H1 (cell line): ENCODE measurements around the gene EXOC2. TPM values are rescaled to one million over a fixed set of nuclear protein-coding genes. Genes with fewer than 3 reads are reported as not detected.

ENCODE experiments used
- CTCF ChIA-PET: fragments of 300-600 bp; sonication (Branson Sonifier 250); formaldehyde crosslinking; loops from one replicate; lab custom pipeline; 2021; ENCODE audit not compliant: partially characterized antibody; lab: Charles Lee
- POLR2A ChIA-PET: fragments of 300-600 bp; sonication (Branson Sonifier 250); formaldehyde crosslinking; loops from one replicate; lab custom pipeline; 2021; ENCODE audit warnings: inconsistent platforms; ENCODE audit not compliant: partially characterized antibody; lab: Charles Lee
- DNase-seq, 2 experiments: peaks; one replicate each; pipeline versions ENCODE4 v3.0.0 to v3.0.0-alpha.2; 2010 to 2022; ENCODE audit warnings: low spot score in 2 of 2, low read depth in 1 of 2, mixed read lengths in 1 of 2
- FAIRE-seq: peaks from 2 replicates; lab custom pipeline; 2011; peaks lifted over from hg19 to GRCh38; lab: Jason Lieb, UNC
- H2AFZ ChIP-seq: 2 replicates; pipeline ENCODE4 v1.8.1; 2012; ENCODE audit warnings: low read length, inconsistent platforms
- H2AK5ac ChIP-seq: 2 replicates; pipeline ENCODE4 v1.6.1; 2013; ENCODE audit warnings: low read depth, low read length
- H2BK120ac ChIP-seq: replicated peaks from 2 replicates; pipeline ENCODE3; 2013; ENCODE audit warnings: low read depth, low read length, inconsistent platforms
- H2BK12ac ChIP-seq: 2 replicates; pipeline ENCODE4 v1.6.1; 2013; ENCODE audit warnings: low read depth, low read length
- H2BK15ac ChIP-seq: 2 replicates; pipeline ENCODE4 v1.6.1; 2013; ENCODE audit warnings: low read length
- H2BK20ac ChIP-seq: 2 replicates; pipeline ENCODE4 v1.6.1; 2013; ENCODE audit warnings: low read length
- H2BK5ac ChIP-seq: 2 replicates; pipeline ENCODE4 v1.6.1; 2013; ENCODE audit warnings: low read depth, low read length
- H3K14ac ChIP-seq: 2 replicates; pipeline ENCODE4 v1.6.1; 2013; ENCODE audit warnings: inconsistent platforms; ENCODE audit not compliant: insufficient read length
- H3K18ac ChIP-seq: 2 replicates; pipeline ENCODE4 v1.6.1; 2013; ENCODE audit warnings: low read length; ENCODE audit errors: extremely low read depth
- H3K23ac ChIP-seq: 2 replicates; pipeline ENCODE4 v1.6.1; 2013; ENCODE audit warnings: inconsistent platforms; ENCODE audit not compliant: insufficient read length
- H3K23me2 ChIP-seq: 2 replicates; pipeline ENCODE4 v1.6.1; 2013; ENCODE audit warnings: low read depth, low read length
- H3K27ac ChIP-seq: 2 replicates; pipeline ENCODE4 v1.6.1; 2011; ENCODE audit warnings: low read depth, low read length, inconsistent platforms
- H3K27me3 ChIP-seq, 4 experiments: replicated peaks in 1 of 4; 1 replicate in 1 of 4; 2 replicates in 3 of 4; pipeline versions ENCODE4 v1.6.1 to v1.8.1; 2011 to 2013; ENCODE audit warnings: low read length in 3 of 4, mild to moderate bottlenecking in 3 of 4, inconsistent platforms in 2 of 4, mixed read lengths in 2 of 4, moderate library complexity in 1 of 4; ENCODE audit not compliant: control insufficient read depth in 3 of 4, insufficient read depth in 3 of 4; ENCODE audit errors: extremely low read depth in 1 of 4
- H3K36me3 ChIP-seq, 4 experiments: 2 replicates each; pipeline versions ENCODE4 v1.6.1 to v1.8.1; 2011 to 2013; ENCODE audit warnings: mild to moderate bottlenecking in 4 of 4, low read length in 3 of 4, moderate library complexity in 2 of 4, control low read depth in 1 of 4, inconsistent platforms in 1 of 4; ENCODE audit not compliant: insufficient read depth in 4 of 4, control insufficient read depth in 2 of 4
- H3K4ac ChIP-seq: replicated peaks from 2 replicates; pipeline ENCODE3; 2013; ENCODE audit warnings: low read length, low read depth, mixed read lengths, inconsistent platforms; ENCODE audit not compliant: insufficient read length
- H3K4me1 ChIP-seq, 4 experiments: replicated peaks in 1 of 4; 1 replicate in 1 of 4; 2 replicates in 3 of 4; pipeline versions ENCODE4 v1.6.1 to v1.8.1; 2011 to 2013; ENCODE audit warnings: low read length in 3 of 4, inconsistent platforms in 2 of 4, mixed read lengths in 1 of 4; ENCODE audit not compliant: insufficient read depth in 4 of 4, control insufficient read depth in 3 of 4
- H3K4me2 ChIP-seq, 2 experiments: 2 replicates each; pipeline versions ENCODE4 v1.6.1 to v1.8.1; 2011 to 2013; ENCODE audit warnings: low read depth in 2 of 2, low read length in 2 of 2, control low read depth in 1 of 2, inconsistent platforms in 1 of 2, mild to moderate bottlenecking in 1 of 2; ENCODE audit not compliant: insufficient read depth in 1 of 2
- H3K4me3 ChIP-seq, 4 experiments: fragments of 200-600, 300-600 bp in 1 of 4; sonication (generic), shearing (Covaris generic), sonication (Bioruptor Twin) in 1 of 4; 2 replicates each; pipeline versions ENCODE4 v1.5.1 to v1.8.1; 2011 to 2016; ENCODE audit warnings: low read length in 4 of 4, low read depth in 3 of 4, control low read depth in 2 of 4, inconsistent platforms in 2 of 4, mild to moderate bottlenecking in 2 of 4, mixed read lengths in 1 of 4, moderate library complexity in 1 of 4; ENCODE audit not compliant: insufficient read depth in 2 of 4; ENCODE audit errors: extremely low read depth in 1 of 4
- H3K56ac ChIP-seq: replicated peaks from 2 replicates; pipeline ENCODE3; 2013; ENCODE audit warnings: low read depth, mild to moderate bottlenecking, mixed read lengths, low read length, inconsistent platforms; ENCODE audit not compliant: insufficient read length
- H3K79me1 ChIP-seq: 2 replicates; pipeline ENCODE4 v1.6.1; 2013; ENCODE audit warnings: low read depth, low read length, control low read depth
- H3K79me2 ChIP-seq, 2 experiments: 2 replicates each; pipeline versions ENCODE4 v1.6.1 to v1.8.1; 2012 to 2013; ENCODE audit warnings: low read length in 2 of 2, mild to moderate bottlenecking in 2 of 2, inconsistent platforms in 1 of 2; ENCODE audit not compliant: insufficient read depth in 2 of 2, control insufficient read depth in 1 of 2
- H3K9ac ChIP-seq, 4 experiments: replicated peaks in 1 of 4; 1 replicate in 1 of 4; 2 replicates in 3 of 4; pipeline versions ENCODE4 v1.6.1 to v1.8.1; 2011 to 2013; ENCODE audit warnings: low read depth in 3 of 4, low read length in 3 of 4, control low read depth in 2 of 4, mild to moderate bottlenecking in 2 of 4, moderate library complexity in 2 of 4, inconsistent platforms in 1 of 4; ENCODE audit errors: extremely low read depth in 1 of 4
- H3K9me3 ChIP-seq, 2 experiments: 2 replicates each; pipeline versions ENCODE4 v1.6.1 to v1.8.1; 2012 to 2013; ENCODE audit warnings: mild to moderate bottlenecking in 2 of 2, moderate library complexity in 2 of 2, control low read depth in 1 of 2, inconsistent platforms in 1 of 2, low read depth in 1 of 2, low read length in 1 of 2, mixed read lengths in 1 of 2; ENCODE audit not compliant: insufficient read depth in 2 of 2
- H4K20me1 ChIP-seq, 2 experiments: replicated peaks in 1 of 2; 2 replicates each; pipeline versions ENCODE3 to v1.8.1; 2011 to 2013; ENCODE audit warnings: inconsistent platforms in 2 of 2, low read length in 2 of 2, mild to moderate bottlenecking in 1 of 2; ENCODE audit not compliant: insufficient read depth in 2 of 2, control insufficient read depth in 1 of 2
- H4K5ac ChIP-seq: 2 replicates; pipeline ENCODE4 v1.6.1; 2013; ENCODE audit warnings: low read length, low read depth, mixed read lengths, inconsistent platforms; ENCODE audit not compliant: insufficient read length
- H4K8ac ChIP-seq: 2 replicates; pipeline ENCODE4 v1.8.0; 2013; ENCODE audit warnings: mild to moderate bottlenecking, moderate library complexity, low read length, inconsistent platforms; ENCODE audit not compliant: insufficient read depth; ENCODE audit errors: extremely low read depth
- H4K91ac ChIP-seq: replicated peaks from 2 replicates; pipeline ENCODE3; 2013; ENCODE audit warnings: low read length, mixed read lengths, inconsistent platforms; ENCODE audit not compliant: insufficient read length
- CBX8 ChIP-seq: fragments of 300-800, 300-1000 bp; sonication (generic); IDR thresholded peaks from 2 replicates; pipeline ENCODE4 v1.7.1; 2016; ENCODE audit warnings: low read depth, low read length, borderline replicate concordance
- CHD1 ChIP-seq: IDR thresholded peaks from 2 replicates; pipeline ENCODE4 v1.6.1; 2012; ENCODE audit warnings: low read depth, low read length, improper control_type of control experiment
- JUND ChIP-seq: IDR thresholded peaks from 2 replicates; pipeline ENCODE4 v1.6.1; 2011; ENCODE audit warnings: mild to moderate bottlenecking, improper control_type of control experiment, low read length
- NRF1 ChIP-seq: IDR thresholded peaks from 2 replicates; pipeline ENCODE4 v1.6.1; 2011; ENCODE audit warnings: mild to moderate bottlenecking, low read depth, low read length, improper control_type of control experiment
- RFX5 ChIP-seq: IDR thresholded peaks from 2 replicates; pipeline ENCODE4 v1.6.1; 2011; ENCODE audit warnings: low read depth, low read length, improper control_type of control experiment, borderline replicate concordance
- SIN3A ChIP-seq, 2 experiments: IDR thresholded peaks in 1 of 2; conservative IDR thresholded peaks in 1 of 2; 2 replicates each; pipeline ENCODE4 v1.6.1; 2011 to 2012; ENCODE audit warnings: low read length in 2 of 2, improper control_type of control experiment in 1 of 2, low read depth in 1 of 2, mild to moderate bottlenecking in 1 of 2
- SP4 ChIP-seq: IDR thresholded peaks from 2 replicates; pipeline ENCODE4 v1.6.1; 2012; ENCODE audit warnings: low read length, inconsistent platforms
- TBP ChIP-seq: IDR thresholded peaks from 2 replicates; pipeline ENCODE4 v1.6.1; 2011; ENCODE audit warnings: low read depth, low read length, improper control_type of control experiment
- YY1 ChIP-seq: IDR thresholded peaks from 2 replicates; pipeline ENCODE4 v1.6.1; 2011; ENCODE audit warnings: low read depth, mild to moderate bottlenecking, low read length
- ZNF274 ChIP-seq: IDR thresholded peaks from 2 replicates; pipeline ENCODE4 v1.7.0; 2012; ENCODE audit warnings: low read length, borderline replicate concordance; ENCODE audit errors: extremely low read depth
- WGBS, 2 experiments: shearing (Covaris generic) in 1 of 2; methylation state at CpG; one replicate each; pipeline versions ENCODE4 v1.1.6 to v1.1.7; 2013 to 2015; ENCODE audit warnings: low lambda C conversion rate in 2 of 2, mixed read lengths in 2 of 2, inconsistent platforms in 1 of 2, low coverage in 1 of 2, missing lambda C conversion rate in 1 of 2; ENCODE audit not compliant: insufficient replicate concordance in 2 of 2, insufficient coverage in 1 of 2, insufficient read length in 1 of 2; ENCODE audit errors: extremely low coverage in 1 of 2, missing lambda C conversion rate in 1 of 2; 5-methylcytosine and 5-hydroxymethylcytosine counted together
- polyA plus RNA-seq, 7 experiments: library from polyadenylated mRNA; depleted of rRNA in 3 of 7; stranded (reverse) in 5 of 7; unstranded in 2 of 7; fragments of >200 nt in 5 of 7; fragments of 200-250 nt in 2 of 7; gene quantifications; 1 replicate in 5 of 7; 2 replicates in 1 of 7; 4 replicates in 1 of 7; pipeline versions ENCODE4 v1.2.1 to v1.2.3, GENCODE V29; 2011 to 2013; ENCODE audit warnings: missing spikeins in 2 of 7, mixed read lengths in 2 of 7
- total RNA-seq: library from RNA; stranded (reverse); fragmentation: NEBNext Ultra II Directional; extraction: Animal tissue kit (Norgen Biotek cat#: 25700); gene quantifications from 2 replicates; pipeline ENCODE4 v1.2.1, GENCODE V29; 2021
- TF ChIP-seq, protein P1 (sequence below), 3 experiments: IDR thresholded peaks; 1 replicate in 2 of 3; 2 replicates in 1 of 3; pipeline versions ENCODE4 v1.5.1 to v1.6.1; 2011; ENCODE audit warnings: low read length in 3 of 3, mild to moderate bottlenecking in 3 of 3, inconsistent platforms in 2 of 3, low read depth in 1 of 3, moderate library complexity in 1 of 3; ENCODE audit not compliant: insufficient read depth in 1 of 3; ENCODE audit errors: control extremely low read depth in 1 of 3

Gene EXOC2
- total and polyA plus RNA-seq, 2 of the 8 experiments (the other 6 are each of a cell fraction or from before 2014, with no cell fraction given) = 25.5 to 44.4 TPM

DNA sequence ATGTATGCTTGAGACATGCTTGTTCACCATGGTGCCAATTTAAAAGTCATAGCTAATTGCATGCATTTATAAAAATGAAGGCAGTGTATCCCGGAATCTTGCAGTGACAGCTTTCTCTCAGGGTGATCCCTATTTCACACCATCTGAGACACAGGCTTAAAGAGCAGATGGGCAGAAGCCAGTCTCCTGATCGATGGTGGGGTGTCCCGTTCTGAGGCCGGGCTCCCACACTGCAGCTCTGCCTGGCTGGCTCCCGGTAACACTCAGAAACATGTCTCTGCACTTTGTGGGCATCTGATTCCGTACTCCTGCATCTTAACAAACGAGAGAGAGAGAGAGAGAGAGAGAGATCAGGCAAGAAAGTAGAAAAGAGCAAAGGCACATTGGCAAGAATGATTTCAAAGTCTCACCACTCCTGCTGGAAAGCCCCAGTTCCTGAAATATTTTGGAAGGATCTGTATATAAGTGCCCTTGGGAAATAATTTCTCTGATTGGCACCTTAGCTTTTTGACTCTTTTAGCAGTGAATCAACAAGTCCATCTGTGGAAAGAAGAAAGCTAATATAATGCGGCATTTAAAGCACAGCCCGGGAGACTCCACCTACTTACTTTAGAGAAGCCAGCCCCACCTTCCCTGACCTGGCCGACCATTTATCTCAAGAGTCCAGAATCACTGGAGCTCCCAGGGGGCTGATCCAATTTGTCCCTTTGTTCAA, 36.8 kb upstream of the EXOC2 start:
- H4K8ac ChIP-seq = no peak overlapping the region
- TF ChIP-seq JUND = no peak
- no peak for TF ChIP-seq CHD1
- TF ChIP-seq TBP = no peak
- TF ChIP-seq YY1 = no peak
- no peak for TF ChIP-seq CBX8
- no peak for TF ChIP-seq RFX5
- TF ChIP-seq ZNF274 = no peak
- TF ChIP-seq SIN3A (conservative IDR thresholded peaks at IDR 0.05 in 1 of 2, IDR thresholded peaks at IDR 0.05 in 1 of 2; ENCODE audit: low read depth in 1 of 2, low read length in 2 of 2) = no peak
- TF ChIP-seq NRF1 = no peak
- TF ChIP-seq, protein P1, sequence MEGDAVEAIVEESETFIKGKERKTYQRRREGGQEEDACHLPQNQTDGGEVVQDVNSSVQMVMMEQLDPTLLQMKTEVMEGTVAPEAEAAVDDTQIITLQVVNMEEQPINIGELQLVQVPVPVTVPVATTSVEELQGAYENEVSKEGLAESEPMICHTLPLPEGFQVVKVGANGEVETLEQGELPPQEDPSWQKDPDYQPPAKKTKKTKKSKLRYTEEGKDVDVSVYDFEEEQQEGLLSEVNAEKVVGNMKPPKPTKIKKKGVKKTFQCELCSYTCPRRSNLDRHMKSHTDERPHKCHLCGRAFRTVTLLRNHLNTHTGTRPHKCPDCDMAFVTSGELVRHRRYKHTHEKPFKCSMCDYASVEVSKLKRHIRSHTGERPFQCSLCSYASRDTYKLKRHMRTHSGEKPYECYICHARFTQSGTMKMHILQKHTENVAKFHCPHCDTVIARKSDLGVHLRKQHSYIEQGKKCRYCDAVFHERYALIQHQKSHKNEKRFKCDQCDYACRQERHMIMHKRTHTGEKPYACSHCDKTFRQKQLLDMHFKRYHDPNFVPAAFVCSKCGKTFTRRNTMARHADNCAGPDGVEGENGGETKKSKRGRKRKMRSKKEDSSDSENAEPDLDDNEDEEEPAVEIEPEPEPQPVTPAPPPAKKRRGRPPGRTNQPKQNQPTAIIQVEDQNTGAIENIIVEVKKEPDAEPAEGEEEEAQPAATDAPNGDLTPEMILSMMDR (IDR thresholded peaks at IDR 0.05; ENCODE audit: control extremely low read depth in 1 of 3, insufficient read depth in 1 of 3, low read depth in 1 of 3, low read length in 3 of 3) = no peak
- TF ChIP-seq SP4 = no peak

More for the DNA sequence above, 36.8 kb upstream of the EXOC2 start:
- H2BK5ac ChIP-seq = no peak overlapping the region
- no peak overlapping the region for H4K5ac ChIP-seq
- no peak overlapping the region for H2BK20ac ChIP-seq
- H3K79me1 ChIP-seq = no peaks in the 10 kb centered on the region
- H3K23me2 ChIP-seq = no peaks in the 10 kb centered on the region
- H3K4me1 ChIP-seq = peaks cover 0 to 5% (median 1%) of the 10 kb centered on the region in 4 experiments; a peak in 4 of 7 replicates
- no peaks in the 10 kb centered on the region for H4K20me1 ChIP-seq
- no peak overlapping the region for H3K56ac ChIP-seq
- H2BK15ac ChIP-seq = no peak overlapping the region
- ChIA-PET CTCF (interaction anchor here (0.5 to 6.4 kb wide), 7 partner anchors 8 to 682 kb away, joined by 3 to 48 read pairs (median 3); no protein-coding TSS in a partner anchor), POLR2A (interaction anchor here (1.2 kb wide), 1 partner anchor 136 kb away, joined by 3 read pairs; no protein-coding TSS in a partner anchor)
- DNase-seq (no peak), FAIRE-seq (no peak)
- no peak overlapping the region for H4K91ac ChIP-seq
- H2BK120ac ChIP-seq = no peak overlapping the region
- H3K9ac ChIP-seq = no peak overlapping the region
- no peaks in the 10 kb centered on the region for H3K36me3 ChIP-seq
- H3K23ac ChIP-seq = no peak overlapping the region
- H3K9me3 ChIP-seq = no peaks in the 10 kb centered on the region
- no peak overlapping the region for H2AK5ac ChIP-seq
- H3K27me3 ChIP-seq = no peaks in the 10 kb centered on the region
- H3K14ac ChIP-seq = no peak overlapping the region
- no peak overlapping the region for H3K4ac ChIP-seq
- no peak overlapping the region for H3K4me2 ChIP-seq
- H2BK12ac ChIP-seq = no peak overlapping the region
- no peak overlapping the region for H3K27ac ChIP-seq
- H3K4me3 ChIP-seq = no peak overlapping the region
- H3K18ac ChIP-seq = no peak overlapping the region
- WGBS, 2 experiments = 85% methylated on average over 10 of the region's 10 CpGs; no CpG with 5 or more reads in 1 of the 2 experiments
- H2AFZ ChIP-seq = no peak overlapping the region
- H3K79me2 ChIP-seq = no peaks in the 10 kb centered on the region
